GM18951 (cell line): ENCODE results near the gene CUBN.

Experiments
- POLR2A ChIP-seq: IDR thresholded peaks from 4 replicates; pipeline ENCODE4 v1.6.1; 2011; ENCODE audit warnings: mild to moderate bottlenecking; ENCODE audit not compliant: insufficient read length, insufficient read depth; ENCODE audit errors: extremely low read depth
- in situ Hi-C: fragments of 300-500 bp; cut with MboI; formaldehyde crosslinking; loops from one replicate; pipeline ENCODE4 v1.12.0; 2022; ENCODE audit warnings: low sequenced_read_pairs, mixed read lengths, inconsistent platforms; ENCODE audit not compliant: unreplicated experiment

The CUBN gene

GRCh38 chr10:16866541-16867275 lies 262.9 kb downstream of the CUBN start:
- no peak for TF ChIP-seq POLR2A
- in situ Hi-C loops, result no loop called here

GRCh38 chr10:16865766-16866165 lies 263.8 kb downstream of the CUBN start:
- TF ChIP-seq POLR2A, result no peak
- in situ Hi-C loops, result no loop called here

GRCh38 chr10:16863766-16864165 lies 265.8 kb downstream of the CUBN start:
- in situ Hi-C loops, result no loop called here
- TF ChIP-seq POLR2A, result no peak

- in situ Hi-C loops, result no loop called here
- no peak for TF ChIP-seq POLR2A
Observed at GRCh38 chr10:16857419-16857818, 272.2 kb downstream of the CUBN start.

GRCh38 chr10:16856567-16856966 lies 273.0 kb downstream of the CUBN start:
- no peak for TF ChIP-seq POLR2A
- in situ Hi-C loops, result no loop called here

- in situ Hi-C loops, result no loop called here
- TF ChIP-seq POLR2A, result no peak
Observed at GRCh38 chr10:16856092-16856491, 273.5 kb downstream of the CUBN start.

GRCh38 chr10:16854623-16855022 lies 275.0 kb downstream of the CUBN start:
- in situ Hi-C loops, result no loop called here

GRCh38 chr10:16853809-16854208 lies 275.8 kb downstream of the CUBN start:
- TF ChIP-seq POLR2A, result no peak
- in situ Hi-C loops, result no loop called here

More at GRCh38 chr10:16854623-16855022, 275.0 kb downstream of the CUBN start:
- TF ChIP-seq POLR2A, result no peak

- in situ Hi-C loops, result no loop called here
- no peak for TF ChIP-seq POLR2A
Observed at GRCh38 chr10:16853201-16853600, 276.4 kb downstream of the CUBN start.

- in situ Hi-C loops, result no loop called here
- no peak for TF ChIP-seq POLR2A
Observed at GRCh38 chr10:16852624-16853023, 277.0 kb downstream of the CUBN start.

GRCh38 chr10:16848562-16849154 lies 281.0 kb downstream of the CUBN start:
- in situ Hi-C loops, result no loop called here
- TF ChIP-seq POLR2A, result no peak

GRCh38 chr10:16847644-16848043 lies 282.0 kb downstream of the CUBN start:
- in situ Hi-C loops, result no loop called here

GRCh38 chr10:16845248-16845647 lies 284.4 kb downstream of the CUBN start:
- in situ Hi-C loops, result no loop called here
- no peak for TF ChIP-seq POLR2A

More at GRCh38 chr10:16847644-16848043, 282.0 kb downstream of the CUBN start:
- no peak for TF ChIP-seq POLR2A

GRCh38 chr10:16843252-16843870 lies 286.2 kb downstream of the CUBN start:
- TF ChIP-seq POLR2A, result no peak
- in situ Hi-C loops, result no loop called here
